NCI-H2171 treated with DMSO at 0.1 percent for 48 hours (cell line): Measurements from ENCODE around the gene CKB.

Experiments
- DNase-seq: peaks from one replicate; lab custom pipeline; 2025; lab: John Stamatoyannopoulos, UW

Gene CKB

DNA sequence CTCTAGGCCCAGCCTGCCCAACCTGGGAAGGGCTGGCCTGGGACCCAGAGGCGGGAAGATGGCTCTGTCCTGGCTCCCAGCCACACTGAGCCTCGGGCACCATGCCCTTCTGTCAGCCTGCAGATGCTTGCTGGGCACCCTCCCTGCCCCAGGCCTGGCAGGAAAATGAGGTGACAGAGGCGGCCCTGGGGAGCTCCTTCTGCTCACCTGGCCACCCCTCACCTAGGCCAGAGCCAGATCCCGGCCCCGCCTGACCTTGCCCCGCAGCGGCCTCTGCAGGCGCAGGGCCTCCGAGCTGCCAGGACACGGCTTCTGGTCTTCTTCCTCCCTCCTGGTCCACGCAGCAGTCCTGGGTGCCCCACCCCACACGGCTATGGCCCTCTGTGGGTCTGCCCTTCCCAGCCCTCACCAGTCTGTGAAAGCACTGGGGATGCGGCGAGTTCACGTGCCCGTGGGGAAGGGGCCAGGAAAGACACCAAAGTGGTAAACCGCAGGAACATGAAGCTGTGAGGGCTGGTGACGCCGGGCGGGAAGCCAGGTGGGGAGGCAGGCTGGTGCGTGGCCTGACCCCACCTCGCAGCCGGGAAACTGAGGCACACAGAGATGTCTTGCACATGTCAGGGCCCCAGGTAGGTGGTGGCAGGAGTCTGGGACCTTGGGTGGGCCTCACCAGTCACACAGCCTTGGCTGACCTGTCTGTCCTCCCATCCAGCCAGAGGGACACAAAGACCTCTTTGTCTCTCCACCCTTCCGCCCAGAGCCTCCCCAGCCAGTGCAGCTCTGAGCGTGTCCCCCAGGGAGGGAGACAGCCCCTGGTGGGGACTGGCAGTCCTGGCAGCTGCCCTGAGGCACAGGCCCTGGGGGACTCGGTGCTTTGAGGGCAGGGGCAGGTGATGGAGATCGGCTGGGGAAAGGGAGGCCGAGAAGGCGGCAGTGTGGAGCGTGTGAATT is 27.0 kb upstream of the CKB start:
- DNase-seq = no peak

DNA sequence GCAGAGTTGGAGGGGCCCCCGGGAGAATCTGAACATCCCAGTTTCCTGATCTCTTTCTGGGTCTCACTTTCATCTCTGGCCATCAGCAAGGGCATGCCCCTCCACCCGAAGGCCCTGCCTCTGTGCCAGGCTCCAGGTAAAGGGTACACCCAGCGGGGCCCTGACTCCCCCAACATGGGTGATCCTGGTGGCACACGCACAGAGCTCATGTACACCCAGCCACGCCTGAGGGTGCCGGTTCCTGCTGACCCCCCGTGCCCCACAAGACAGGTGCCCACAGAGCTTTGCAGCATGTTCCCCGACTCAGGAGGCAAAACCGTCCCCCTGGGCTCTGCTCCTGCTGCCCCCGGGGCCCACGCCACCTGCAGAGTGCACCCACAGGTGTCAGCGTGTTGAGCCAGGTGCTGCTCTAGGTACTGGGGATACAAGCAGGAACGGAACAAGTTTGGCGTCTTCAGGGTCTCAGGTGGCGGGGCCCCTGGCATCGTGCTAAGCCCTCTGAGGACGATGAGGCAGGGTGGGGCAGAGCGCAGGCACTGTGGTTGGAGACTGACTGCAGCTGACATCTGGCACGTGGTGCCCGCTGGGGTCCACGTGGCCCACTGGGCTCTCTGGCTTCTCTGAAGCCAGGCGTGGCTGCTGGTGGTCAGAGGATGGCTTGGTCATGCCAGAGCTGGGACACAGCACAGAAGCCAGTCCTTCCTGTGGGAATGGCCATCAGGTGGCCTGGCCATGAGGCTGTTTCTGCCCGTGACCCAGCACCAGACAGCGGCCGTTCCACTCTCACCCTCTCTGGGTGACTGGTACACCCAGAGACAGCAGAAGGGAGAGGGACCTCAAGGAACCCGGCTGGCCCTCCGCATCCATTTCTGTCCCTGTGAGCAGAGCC is 26.1 kb upstream of the CKB start:
- no peak for DNase-seq

DNA sequence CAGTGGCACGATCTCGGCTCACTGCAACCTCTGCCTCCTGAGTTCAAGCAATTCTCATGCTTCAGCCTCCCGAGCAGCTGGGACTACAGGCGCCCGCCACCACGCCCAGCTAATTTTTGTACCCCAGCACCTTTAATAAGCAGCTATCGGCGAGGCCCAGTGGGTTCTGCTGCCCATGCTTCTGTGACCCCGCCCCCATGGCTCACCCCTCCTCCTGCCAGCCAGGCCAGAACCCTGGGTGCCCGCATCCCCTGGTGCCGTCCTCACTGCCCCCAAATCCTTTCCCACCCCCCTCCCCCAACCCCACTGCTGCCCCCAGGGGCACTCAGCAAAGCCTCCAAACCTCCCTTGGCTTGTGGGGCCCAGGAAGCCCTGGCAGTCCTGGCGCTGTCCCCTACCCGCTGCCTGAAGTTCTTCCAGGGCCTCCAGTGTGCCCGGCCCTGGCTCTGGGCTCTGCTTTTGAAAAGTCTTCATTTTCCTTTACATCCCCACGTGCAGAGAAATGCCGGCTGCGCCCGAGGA is 25.4 kb upstream of the CKB start:
- no peak for DNase-seq

GRCh38 chr14:103547455-103547940 is 24.9 kb upstream of the CKB start:
- DNase-seq = no peak

DNA sequence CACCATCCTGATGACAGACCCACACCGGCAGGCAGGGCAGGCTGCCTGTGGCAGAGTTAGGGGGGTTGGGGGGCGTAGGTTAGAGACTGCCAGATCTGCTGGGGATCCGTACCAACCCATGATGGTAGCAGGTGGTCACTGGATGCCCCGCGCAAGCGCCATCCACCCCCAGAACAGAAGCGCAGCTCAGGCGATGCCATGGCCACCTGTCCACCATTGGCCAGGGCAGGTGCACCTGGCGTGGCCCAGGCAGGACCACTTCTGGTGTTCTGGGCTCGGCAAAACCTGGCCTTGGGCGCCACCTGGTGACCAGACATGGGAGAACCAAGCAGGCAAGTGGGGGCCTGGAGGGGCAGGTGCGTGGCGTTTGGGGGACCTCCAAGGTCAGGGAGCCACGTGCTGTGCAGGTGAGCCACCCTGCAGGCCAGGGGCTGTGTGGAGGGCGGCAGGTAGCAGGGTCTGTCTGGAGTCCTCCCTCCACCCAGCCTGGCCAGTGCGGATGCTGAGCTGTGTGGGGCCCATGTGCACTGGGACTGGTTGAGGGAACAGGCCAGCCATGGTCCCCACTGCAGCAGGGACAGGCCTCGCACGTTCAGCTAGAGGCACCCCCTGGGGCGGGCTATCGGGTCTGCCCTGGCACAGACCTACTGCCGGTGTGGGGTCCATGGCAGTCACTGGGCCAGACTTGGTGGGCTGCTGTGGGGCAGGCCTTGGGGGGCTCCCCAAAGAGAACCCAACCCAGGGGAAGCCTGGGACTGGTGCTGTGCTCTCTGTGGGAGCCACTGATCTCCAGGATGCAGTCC is 24.2 kb upstream of the CKB start:
- peak; percentile 51 for DNase-seq

GRCh38 chr14:103545915-103546651 is 23.5 kb upstream of the CKB start:
- no peak for DNase-seq

- DNase-seq = no peak
These were observed 22.7 kb upstream of the CKB start for GRCh38 chr14:103545219-103545914.

GRCh38 chr14:103544388-103545218 is 22.0 kb upstream of the CKB start:
- DNase-seq = no peak

DNA sequence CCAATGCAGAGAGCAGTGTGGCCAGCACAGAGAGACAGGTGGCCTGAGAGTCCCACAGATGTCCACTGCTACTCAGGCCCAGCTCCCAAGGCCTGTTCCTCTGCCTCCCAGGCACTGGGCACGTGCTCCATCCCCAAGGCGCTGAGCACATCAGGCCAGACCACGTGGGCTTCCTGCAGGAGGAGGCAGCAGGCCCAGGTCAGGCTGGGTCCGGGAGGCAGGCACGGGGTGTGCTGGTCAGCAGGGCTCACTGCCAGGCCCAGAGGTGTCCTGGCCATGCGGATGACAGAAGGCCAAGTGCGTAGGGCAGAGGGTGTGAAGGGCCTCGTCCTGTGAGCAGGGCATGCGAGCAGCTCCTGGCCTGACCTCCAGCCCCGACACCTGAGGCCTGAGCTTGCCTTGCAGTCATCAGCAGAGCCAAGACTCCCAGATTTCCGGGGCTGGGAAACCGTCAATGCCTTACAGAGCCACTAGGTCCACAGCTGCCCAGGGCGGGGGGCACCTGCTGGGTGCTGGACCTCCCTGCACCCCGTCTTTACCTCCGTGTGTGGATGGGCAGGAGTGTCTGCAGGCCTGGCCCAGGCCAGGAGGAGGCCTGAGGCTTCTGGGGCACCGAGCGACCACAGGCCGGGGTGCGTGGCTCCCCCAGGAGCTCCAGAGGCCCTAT is 21.2 kb upstream of the CKB start:
- no peak for DNase-seq

- DNase-seq = peak; percentile 34
These were observed 20.5 kb upstream of the CKB start for GRCh38 chr14:103543140-103543539.

GRCh38 chr14:103542605-103543088 is 20.0 kb upstream of the CKB start:
- peak; percentile 75 for DNase-seq

GRCh38 chr14:103541709-103542604 is 19.3 kb upstream of the CKB start:
- peak; percentile 53 for DNase-seq

GRCh38 chr14:103540821-103541708 is 18.4 kb upstream of the CKB start:
- DNase-seq = no peak

GRCh38 chr14:103539056-103539825 is 16.6 kb upstream of the CKB start:
- DNase-seq = no peak

GRCh38 chr14:103538291-103539055 is 15.8 kb upstream of the CKB start:
- DNase-seq = no peak
